Measurements from ENCODE around the gene IGSF21. TPM values are rescaled to one million over a fixed set of nuclear protein-coding genes. Genes with fewer than 3 reads are reported as not detected.
"Not testable (repeated sequence)": the region's sequence is repeated elsewhere in the genome, so short reads cannot be mapped to it uniquely, and the experiment has no call there.

IGSF21 gene
- total RNA-seq, 3 donors from 2014 or later: not detected

- Mint-ChIP-seq H3K27me3 (ENCODE audit: low read depth) (peaks cover 16% of the 10 kb centered on the region), H3K36me3 (ENCODE audit: insufficient read depth) (no peaks in the 10 kb centered on the region), H3K9me3 (peaks cover 7% of the 10 kb centered on the region), H3K4me1 (ENCODE audit: low read depth) (no peaks in the 10 kb centered on the region), H3K4me3 (no peak overlapping the region)
- no peak for ATAC-seq
- DNase-seq: no peak
Measured at GRCh38 chr1:18407166-18408045, 299.8 kb downstream of the IGSF21 start.

- DNase-seq (no peak), ATAC-seq (no peak)
- Mint-ChIP-seq H3K4me3 (no peak overlapping the region), H3K27me3 (ENCODE audit: low read depth) (peaks cover 16% of the 10 kb centered on the region), H3K4me1 (ENCODE audit: low read depth) (no peaks in the 10 kb centered on the region), H3K36me3 (ENCODE audit: insufficient read depth) (no peaks in the 10 kb centered on the region), H3K9me3 (peaks cover 7% of the 10 kb centered on the region)
Measured at GRCh38 chr1:18408656-18409370, 301.2 kb downstream of the IGSF21 start.

- peaks cover 7% of the 10 kb centered on the region for H3K9me3 Mint-ChIP-seq
- no peaks in the 10 kb centered on the region for H3K4me1 Mint-ChIP-seq (ENCODE audit: low read depth)
- no peaks in the 10 kb centered on the region for H3K36me3 Mint-ChIP-seq (ENCODE audit: insufficient read depth)
- peaks cover 19% of the 10 kb centered on the region for H3K27me3 Mint-ChIP-seq (ENCODE audit: low read depth)
- no peak for DNase-seq
- no peak overlapping the region for H3K4me3 Mint-ChIP-seq
- ATAC-seq: no peak
Measured at GRCh38 chr1:18409609-18410237, 302.1 kb downstream of the IGSF21 start.

GRCh38 chr1:18410407-18410806, 302.8 kb downstream of the IGSF21 start:
- peaks cover 19% of the 10 kb centered on the region for H3K27me3 Mint-ChIP-seq (ENCODE audit: low read depth)
- ATAC-seq: no peak
- H3K4me1 Mint-ChIP-seq (ENCODE audit: low read depth): no peaks in the 10 kb centered on the region
- H3K36me3 Mint-ChIP-seq (ENCODE audit: insufficient read depth): no peaks in the 10 kb centered on the region
- DNase-seq: no peak
- H3K9me3 Mint-ChIP-seq: peaks cover 7% of the 10 kb centered on the region
- H3K4me3 Mint-ChIP-seq: no peak overlapping the region

GRCh38 chr1:18411321-18411720, 303.7 kb downstream of the IGSF21 start:
- Mint-ChIP-seq H3K9me3 (peaks cover 7% of the 10 kb centered on the region), H3K36me3 (ENCODE audit: insufficient read depth) (no peaks in the 10 kb centered on the region), H3K4me3 (no peak overlapping the region), H3K4me1 (ENCODE audit: low read depth) (no peaks in the 10 kb centered on the region), H3K27me3 (ENCODE audit: low read depth) (peaks cover 22% of the 10 kb centered on the region)
- DNase-seq (no peak), ATAC-seq (no peak)

GRCh38 chr1:18411820-18412641, 304.4 kb downstream of the IGSF21 start:
- peaks cover 7% of the 10 kb centered on the region for H3K9me3 Mint-ChIP-seq
- no peaks in the 10 kb centered on the region for H3K4me1 Mint-ChIP-seq (ENCODE audit: low read depth)
- no peak overlapping the region for H3K4me3 Mint-ChIP-seq
- H3K36me3 Mint-ChIP-seq (ENCODE audit: insufficient read depth): no peaks in the 10 kb centered on the region
- H3K27me3 Mint-ChIP-seq (ENCODE audit: low read depth): peaks cover 18% of the 10 kb centered on the region
- DNase-seq (no peak), ATAC-seq (no peak)

- ATAC-seq (no peak), DNase-seq (no peak)
- Mint-ChIP-seq H3K4me1 (ENCODE audit: low read depth) (no peaks in the 10 kb centered on the region), H3K4me3 (no peak overlapping the region), H3K9me3 (peaks cover 7% of the 10 kb centered on the region), H3K27me3 (ENCODE audit: low read depth) (peaks cover 16% of the 10 kb centered on the region), H3K36me3 (ENCODE audit: insufficient read depth) (no peaks in the 10 kb centered on the region)
Measured at GRCh38 chr1:18412882-18413353, 305.3 kb downstream of the IGSF21 start.

- peaks cover 19% of the 10 kb centered on the region for H3K27me3 Mint-ChIP-seq (ENCODE audit: low read depth)
- ATAC-seq (no peak), DNase-seq (no peak)
- H3K9me3 Mint-ChIP-seq: peaks cover 7% of the 10 kb centered on the region
- H3K4me1 Mint-ChIP-seq (ENCODE audit: low read depth): no peaks in the 10 kb centered on the region
- H3K36me3 Mint-ChIP-seq (ENCODE audit: insufficient read depth): no peaks in the 10 kb centered on the region
- no peak overlapping the region for H3K4me3 Mint-ChIP-seq
Measured at GRCh38 chr1:18413541-18414305, 306.1 kb downstream of the IGSF21 start.

GRCh38 chr1:18414321-18414720, 306.7 kb downstream of the IGSF21 start:
- Mint-ChIP-seq H3K4me3 (no peak overlapping the region), H3K36me3 (ENCODE audit: insufficient read depth) (no peaks in the 10 kb centered on the region), H3K4me1 (ENCODE audit: low read depth) (no peaks in the 10 kb centered on the region), H3K27me3 (ENCODE audit: low read depth) (peaks cover 19% of the 10 kb centered on the region), H3K9me3 (peaks cover 7% of the 10 kb centered on the region)
- DNase-seq (no peak), ATAC-seq (no peak)

GRCh38 chr1:18414872-18415447, 307.4 kb downstream of the IGSF21 start:
- no peaks in the 10 kb centered on the region for H3K4me1 Mint-ChIP-seq (ENCODE audit: low read depth)
- ATAC-seq: no peak
- H3K4me3 Mint-ChIP-seq: no peak overlapping the region
- DNase-seq: no peak
- peaks cover 19% of the 10 kb centered on the region for H3K27me3 Mint-ChIP-seq (ENCODE audit: low read depth)
- H3K9me3 Mint-ChIP-seq: peaks cover 7% of the 10 kb centered on the region
- H3K36me3 Mint-ChIP-seq (ENCODE audit: insufficient read depth): no peaks in the 10 kb centered on the region

GRCh38 chr1:18415448-18416027, 307.9 kb downstream of the IGSF21 start:
- no peak for ATAC-seq
- Mint-ChIP-seq H3K4me3 (no peak overlapping the region), H3K36me3 (ENCODE audit: insufficient read depth) (no peaks in the 10 kb centered on the region), H3K9me3 (peaks cover 7% of the 10 kb centered on the region), H3K4me1 (ENCODE audit: low read depth) (no peaks in the 10 kb centered on the region), H3K27me3 (ENCODE audit: low read depth) (peaks cover 19% of the 10 kb centered on the region)
- no peak for DNase-seq

GRCh38 chr1:18416126-18416525, 308.5 kb downstream of the IGSF21 start:
- not testable (repeated sequence) for H3K4me3 Mint-ChIP-seq; DNase-seq; ATAC-seq; H3K9me3 Mint-ChIP-seq; H3K4me1 Mint-ChIP-seq (ENCODE audit: low read depth); H3K36me3 Mint-ChIP-seq (ENCODE audit: insufficient read depth)
- H3K27me3 Mint-ChIP-seq (ENCODE audit: low read depth): peaks cover 19% of the 10 kb centered on the region
